HG03354 (cell line): ENCODE measurements around the gene CCND2.

Experiments used
- ATAC-seq: cut with Tn5 transposase; IDR thresholded peaks from one replicate; pipeline ENCODE4 v1.9.1; 2021; ENCODE audit warnings: mild to moderate bottlenecking; ENCODE audit not compliant: unreplicated experiment, poor library complexity, severe bottlenecking

The CCND2 gene

GRCh38 chr12:4252601-4253000 lies 21.0 kb upstream of the CCND2 start:
- ATAC-seq: no peak

GRCh38 chr12:4256043-4256826 lies 17.3 kb upstream of the CCND2 start:
- no peak for ATAC-seq

DNA sequence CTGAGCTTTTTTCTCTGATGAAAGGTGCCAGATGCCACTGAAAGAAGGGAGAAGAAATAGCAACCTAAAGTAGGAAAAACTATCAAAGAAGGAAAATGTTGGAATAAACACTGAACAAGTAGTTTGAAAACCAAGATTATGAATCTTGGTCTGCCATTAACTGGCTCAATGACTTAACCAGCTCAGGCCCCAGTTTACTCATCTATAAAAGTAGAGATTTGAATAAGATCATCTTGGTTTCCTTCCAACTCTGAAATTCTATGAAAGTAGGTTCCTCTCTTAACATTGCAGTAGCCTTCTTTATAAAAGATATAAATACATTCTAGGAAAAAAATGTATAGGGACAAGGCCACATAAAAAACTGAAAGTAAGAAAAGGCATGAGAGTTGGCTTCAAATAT lies 16.1 kb upstream of the CCND2 start:
- ATAC-seq: no peak

GRCh38 chr12:4259099-4259498 lies 14.5 kb upstream of the CCND2 start:
- no peak for ATAC-seq

GRCh38 chr12:4261655-4262054 lies 11.9 kb upstream of the CCND2 start:
- ATAC-seq: no peak

GRCh38 chr12:4265280-4265679 lies 8.3 kb upstream of the CCND2 start:
- ATAC-seq: no peak

DNA sequence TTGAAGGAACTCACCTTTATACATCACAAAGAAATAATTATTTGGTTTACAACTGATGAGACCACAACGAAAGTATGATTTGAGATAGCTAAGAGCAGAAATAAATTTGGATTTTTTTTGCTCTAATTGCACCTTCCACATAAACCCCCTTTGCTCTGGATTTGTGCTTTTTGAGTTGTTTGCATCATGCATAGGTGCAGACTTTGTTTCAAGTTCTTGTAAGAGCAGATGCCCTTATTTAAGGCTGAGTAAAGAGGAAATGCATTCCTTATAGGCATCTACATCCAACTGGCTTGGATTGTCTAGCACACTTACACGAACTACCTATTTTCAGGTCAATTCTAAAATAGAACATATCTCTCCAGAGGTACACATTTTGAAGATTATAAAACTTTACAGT lies 6.6 kb upstream of the CCND2 start:
- ATAC-seq: no peak

DNA sequence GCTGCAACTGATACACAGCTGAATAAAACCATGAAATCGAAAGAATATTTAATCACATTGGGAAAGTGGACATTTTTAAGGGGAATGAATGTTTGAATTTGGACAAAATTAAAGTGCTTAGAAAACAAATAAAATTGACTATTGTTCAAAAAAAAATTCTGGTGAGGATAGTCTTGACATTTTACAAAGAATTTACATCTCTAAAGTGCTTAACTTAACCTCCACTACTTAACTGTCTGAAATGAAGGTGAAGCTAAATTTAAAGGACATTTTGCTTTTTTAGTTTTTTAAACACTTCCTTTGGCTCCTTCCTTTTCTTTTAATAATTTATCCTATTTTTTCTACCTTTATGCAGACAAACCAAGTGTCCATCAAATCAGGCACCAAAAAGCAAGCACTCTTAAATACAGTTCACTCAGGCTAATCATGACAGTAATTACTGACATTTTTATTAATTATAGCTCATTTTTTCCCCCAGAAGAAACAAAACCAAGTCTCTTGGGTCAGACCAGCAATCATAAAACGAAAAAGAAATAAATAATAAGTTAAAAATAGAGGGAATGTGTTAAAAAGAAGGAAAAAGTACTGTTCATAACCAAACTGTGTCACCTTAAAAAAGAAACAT lies 5.7 kb upstream of the CCND2 start:
- no peak for ATAC-seq

DNA sequence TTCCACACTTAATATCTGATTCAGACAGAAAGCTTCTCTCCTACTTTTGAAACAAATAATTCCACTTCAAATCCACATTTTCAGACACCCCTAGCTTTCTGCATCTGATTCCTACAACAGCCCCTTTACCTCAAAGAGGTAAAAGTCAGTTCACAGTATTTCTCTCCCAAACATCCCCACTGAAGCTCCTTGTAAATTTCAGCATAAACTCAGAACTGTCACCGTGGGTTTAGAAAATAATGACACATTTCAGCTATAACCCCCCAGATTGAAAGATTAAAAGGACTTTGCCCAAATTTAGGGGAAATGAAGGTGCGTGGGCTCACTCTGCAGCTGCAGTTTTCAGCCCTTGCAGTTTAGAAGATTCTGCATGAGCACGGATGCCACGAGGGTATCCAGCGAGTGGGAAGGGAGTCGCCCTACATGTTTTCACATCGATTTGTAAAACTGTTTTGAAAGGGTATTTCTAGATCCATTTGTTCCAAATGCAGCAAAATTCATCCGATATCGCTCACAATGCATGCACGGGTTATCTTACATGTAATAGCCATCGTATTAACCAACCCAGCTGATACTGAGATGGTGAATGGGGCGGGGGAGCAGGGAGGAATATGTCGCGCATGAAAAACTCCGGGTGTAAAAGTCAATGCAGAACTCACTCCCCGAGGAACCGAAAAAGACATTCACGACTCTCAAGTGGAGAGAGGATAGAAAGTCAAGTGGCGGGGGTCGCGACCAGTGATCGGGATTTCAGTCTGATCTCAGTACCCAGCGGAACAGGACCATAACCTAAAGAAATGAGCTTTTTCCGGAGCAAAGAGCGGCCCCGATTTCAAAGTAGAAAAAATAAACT lies 5.0 kb upstream of the CCND2 start:
- no peak for ATAC-seq

DNA sequence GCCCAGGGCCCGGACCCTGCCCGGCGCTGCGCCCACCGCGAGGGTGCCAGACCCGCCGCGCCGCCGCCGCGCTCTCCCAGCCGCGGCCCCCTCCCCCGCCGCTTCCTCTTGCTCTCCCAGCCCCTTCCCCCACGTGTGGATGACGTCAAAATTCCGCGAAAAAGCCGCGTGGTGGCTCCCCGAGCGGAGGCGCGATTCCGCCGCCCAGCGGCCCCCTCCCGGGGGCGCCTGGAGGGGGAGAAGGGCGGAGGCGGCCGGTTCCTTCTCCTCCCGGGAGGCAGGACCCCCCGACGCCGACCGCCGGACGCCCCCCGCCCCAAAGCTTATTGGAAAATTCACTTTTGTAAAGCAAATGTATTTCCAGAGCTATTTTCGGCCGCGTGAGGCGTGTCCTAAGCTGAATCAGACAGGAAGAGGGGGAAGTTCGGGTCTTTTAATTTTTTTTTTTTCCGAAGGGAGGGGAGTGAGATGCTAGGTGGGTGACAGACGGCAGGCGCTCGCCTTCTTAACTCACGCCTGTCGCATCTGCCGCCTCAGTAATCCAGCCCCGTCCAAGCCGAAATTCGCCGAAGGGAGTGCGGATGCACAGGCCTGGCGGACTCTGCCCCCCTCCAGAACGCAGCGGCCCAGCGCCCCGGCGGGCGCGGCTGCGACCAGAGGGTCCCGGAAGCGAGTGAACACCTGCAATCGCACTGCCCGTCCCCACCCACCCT lies 4.1 kb upstream of the CCND2 start:
- ATAC-seq: peak; percentile 31

DNA sequence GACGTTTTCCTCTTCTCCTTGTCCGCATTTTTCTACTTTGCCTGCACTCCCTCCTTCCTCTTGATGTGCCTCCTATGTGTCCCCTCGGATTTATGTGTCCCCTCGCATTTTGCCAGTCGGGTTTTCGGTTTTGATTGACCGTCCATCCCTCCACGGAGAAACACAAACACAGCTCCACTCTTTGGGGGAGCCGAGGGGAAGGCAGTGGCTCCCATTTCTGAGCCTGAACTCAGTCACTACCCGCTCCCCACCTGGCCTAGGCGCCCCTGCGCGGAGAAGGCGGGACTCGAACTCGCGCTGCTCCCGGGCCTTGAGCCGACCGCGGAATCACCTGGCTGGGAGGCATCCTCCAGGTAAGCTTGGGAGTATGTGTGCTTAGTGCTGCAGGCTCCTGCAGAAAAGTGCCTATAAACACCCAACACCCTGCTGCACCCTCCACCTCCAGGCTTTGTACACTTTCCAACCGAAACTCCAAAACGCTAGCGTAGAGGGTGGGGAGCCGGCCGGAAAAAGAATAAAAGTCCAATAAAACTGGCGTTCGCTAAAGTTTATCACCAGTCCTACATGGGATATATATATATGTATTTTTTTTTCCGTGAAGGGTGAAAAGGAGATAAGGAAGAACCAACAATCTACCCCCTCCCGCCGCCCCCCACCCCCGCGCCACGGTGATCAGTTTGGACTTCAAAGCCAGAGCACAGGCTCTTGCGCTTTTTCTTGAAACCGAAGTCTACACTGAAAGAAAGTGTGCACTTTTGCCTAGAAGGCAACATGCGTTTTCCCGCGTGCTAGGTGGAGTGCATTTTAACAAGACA lies 3.3 kb upstream of the CCND2 start:
- no peak for ATAC-seq

DNA sequence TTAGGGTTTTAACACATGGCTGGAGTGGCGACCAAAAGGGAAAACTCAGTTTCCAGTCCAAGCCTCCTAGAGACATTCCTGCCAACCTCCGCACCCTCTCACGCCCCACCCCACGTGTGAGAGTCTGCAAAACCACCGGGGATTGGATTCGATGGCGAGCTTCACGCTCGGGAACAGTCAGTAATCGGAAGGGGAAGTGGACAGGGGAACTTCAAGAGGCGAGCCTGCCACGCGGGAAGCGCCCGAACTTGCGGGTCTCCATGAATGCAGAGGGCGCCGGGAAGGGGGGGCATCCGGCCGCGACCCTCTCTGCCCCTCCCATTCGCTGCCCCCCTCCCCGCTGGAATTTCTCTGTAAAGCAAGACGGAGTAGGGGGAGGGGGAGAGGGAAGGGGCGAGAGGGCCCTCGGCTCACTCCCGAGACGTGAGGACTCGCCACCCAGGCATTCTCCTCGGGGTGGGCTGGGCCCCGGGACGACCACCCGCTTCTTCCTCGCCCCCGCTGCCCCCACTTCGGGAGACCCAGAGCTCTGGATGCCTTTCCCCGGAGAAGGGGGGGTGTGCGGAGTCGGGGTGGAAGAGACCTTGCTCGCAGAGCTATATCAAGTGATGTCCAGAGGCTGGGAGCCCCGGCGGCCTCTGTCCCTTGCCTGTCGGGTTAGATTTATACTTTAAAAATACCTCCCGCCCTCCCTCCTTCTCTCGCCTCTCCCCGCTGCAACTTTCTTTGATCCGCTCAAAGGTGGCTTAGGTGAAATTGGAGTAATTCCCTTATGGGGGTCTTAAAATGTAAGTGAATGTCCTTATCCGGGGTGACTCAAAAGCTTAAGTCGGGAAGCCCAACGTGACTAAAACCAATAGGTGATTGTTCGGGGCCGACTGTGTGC lies 2.5 kb upstream of the CCND2 start:
- ATAC-seq: no peak

GRCh38 chr12:4271717-4272423 lies 1.7 kb upstream of the CCND2 start:
- peak; percentile 46 for ATAC-seq

DNA sequence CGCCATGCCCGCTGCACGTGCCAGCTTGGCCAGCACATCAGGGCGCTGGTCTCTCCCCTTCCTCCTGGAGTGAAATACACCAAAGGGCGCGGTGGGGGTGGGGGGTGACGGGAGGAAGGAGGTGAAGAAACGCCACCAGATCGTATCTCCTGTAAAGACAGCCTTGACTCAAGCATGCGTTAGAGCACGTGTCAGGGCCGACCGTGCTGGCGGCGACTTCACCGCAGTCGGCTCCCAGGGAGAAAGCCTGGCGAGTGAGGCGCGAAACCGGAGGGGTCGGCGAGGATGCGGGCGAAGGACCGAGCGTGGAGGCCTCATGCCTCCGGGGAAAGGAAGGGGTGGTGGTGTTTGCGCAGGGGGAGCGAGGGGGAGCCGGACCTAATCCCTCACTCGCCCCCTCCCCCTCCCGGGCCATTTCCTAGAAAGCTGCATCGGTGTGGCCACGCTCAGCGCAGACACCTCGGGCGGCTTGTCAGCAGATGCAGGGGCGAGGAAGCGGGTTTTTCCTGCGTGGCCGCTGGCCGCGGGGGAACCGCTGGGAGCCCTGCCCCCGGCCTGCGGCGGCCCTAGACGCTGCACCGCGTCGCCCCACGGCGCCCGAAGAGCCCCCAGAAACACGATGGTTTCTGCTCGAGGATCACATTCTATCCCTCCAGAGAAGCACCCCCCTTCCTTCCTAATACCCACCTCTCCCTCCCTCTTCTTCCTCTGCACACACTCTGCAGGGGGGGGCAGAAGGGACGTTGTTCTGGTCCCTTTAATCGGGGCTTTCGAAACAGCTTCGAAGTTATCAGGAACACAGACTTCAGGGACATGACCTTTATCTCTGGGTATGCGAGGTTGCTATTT lies 914 bp upstream of the CCND2 start:
- ATAC-seq: peak; percentile 8

DNA sequence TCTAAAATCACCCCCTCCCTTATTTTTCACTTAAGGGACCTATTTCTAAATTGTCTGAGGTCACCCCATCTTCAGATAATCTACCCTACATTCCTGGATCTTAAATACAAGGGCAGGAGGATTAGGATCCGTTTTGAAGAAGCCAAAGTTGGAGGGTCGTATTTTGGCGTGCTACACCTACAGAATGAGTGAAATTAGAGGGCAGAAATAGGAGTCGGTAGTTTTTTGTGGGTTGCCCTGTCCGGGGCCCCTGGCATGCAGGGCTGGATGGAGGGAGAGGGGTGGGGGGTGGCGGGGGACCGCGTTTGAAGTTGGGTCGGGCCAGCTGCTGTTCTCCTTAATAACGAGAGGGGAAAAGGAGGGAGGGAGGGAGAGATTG lies 300 bp upstream of the CCND2 start:
- ATAC-seq: no peak

GRCh38 chr12:4274396-4275015 lies 944 bp downstream of the CCND2 start:
- no peak for ATAC-seq
